IPS DF 6.9 (cell line): ENCODE results near the gene TGM4.

ENCODE experiments used
- DNase-seq: peaks from one replicate; pipeline ENCODE4 v3.0.0-alpha.2; 2013; ENCODE audit warnings: low read depth, low spot score
- H3K27ac ChIP-seq: one replicate; pipeline ENCODE4 v1.5.1; 2013; ENCODE audit warnings: low read length, control low read depth
- H3K27me3 ChIP-seq: 2 replicates; pipeline ENCODE4 v1.6.1; 2013; ENCODE audit warnings: mild to moderate bottlenecking, low read length; ENCODE audit not compliant: control insufficient read depth, insufficient read depth
- H3K36me3 ChIP-seq: 2 replicates; pipeline ENCODE4 v1.6.1; 2013; ENCODE audit warnings: low read length; ENCODE audit not compliant: control insufficient read depth, insufficient read depth
- H3K4me1 ChIP-seq: 2 replicates; pipeline ENCODE4 v1.6.1; 2013; ENCODE audit warnings: low read length; ENCODE audit not compliant: control insufficient read depth, insufficient read depth
- H3K4me3 ChIP-seq: 2 replicates; pipeline ENCODE4 v1.5.1; 2013; ENCODE audit warnings: mild to moderate bottlenecking, low read length
- H3K9me3 ChIP-seq: 2 replicates; pipeline ENCODE4 v1.6.1; 2013; ENCODE audit warnings: low read length, inconsistent platforms; ENCODE audit not compliant: control insufficient read depth, insufficient read depth
- WGBS: extraction: QIAGEN DNeasy Blood & Tissue Kit; methylation state at CpG from one replicate; pipeline ENCODE4 v1.1.7; 2013; ENCODE audit warnings: mixed read lengths, missing lambda C conversion rate; ENCODE audit not compliant: insufficient read length, insufficient coverage; 5-methylcytosine and 5-hydroxymethylcytosine counted together

The TGM4 gene

GRCh38 chr3:44950275-44950734 lies 75.9 kb downstream of the TGM4 start:
- Histone ChIP-seq H3K27me3 (no peaks in the 10 kb centered on the region), H3K36me3 (no peaks in the 10 kb centered on the region), H3K4me3 (no peak overlapping the region), H3K9me3 (no peaks in the 10 kb centered on the region), H3K27ac (no peak overlapping the region), H3K4me1 (no peaks in the 10 kb centered on the region)
- no CpG with 5 or more reads among the region's 2 CpGs for WGBS
- DNase-seq = no peak

- H3K9me3 ChIP-seq = no peaks in the 10 kb centered on the region
- H3K27me3 ChIP-seq = no peaks in the 10 kb centered on the region
- no peaks in the 10 kb centered on the region for H3K36me3 ChIP-seq
- WGBS = no CpG with 5 or more reads among the region's 3 CpGs
- H3K4me1 ChIP-seq = no peaks in the 10 kb centered on the region
- H3K4me3 ChIP-seq = no peak overlapping the region
- H3K27ac ChIP-seq = no peak overlapping the region
- no peak for DNase-seq
Measured at GRCh38 chr3:44952689-44953088, 78.3 kb downstream of the TGM4 start.

DNA sequence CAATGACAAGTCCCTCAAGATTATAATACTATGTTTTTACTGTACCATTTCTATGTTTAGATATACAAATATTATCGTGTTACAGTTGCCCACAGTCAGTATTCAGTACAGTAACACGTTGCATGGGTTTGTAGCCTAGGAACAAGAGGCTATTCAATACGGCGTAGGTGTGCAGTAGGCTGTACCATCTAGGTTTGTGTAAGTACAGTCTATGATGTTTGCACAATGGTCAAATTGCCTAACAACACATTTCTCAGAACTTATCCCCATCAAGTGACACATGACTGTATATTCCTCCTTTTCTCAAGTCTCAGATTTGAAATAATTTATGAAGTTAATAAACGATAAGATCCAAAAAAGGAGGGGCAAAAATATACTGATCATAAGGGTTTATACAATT lies 79.9 kb downstream of the TGM4 start:
- H3K4me3 ChIP-seq = no peak overlapping the region
- H3K4me1 ChIP-seq = no peaks in the 10 kb centered on the region
- H3K27ac ChIP-seq = no peak overlapping the region
- H3K9me3 ChIP-seq = no peaks in the 10 kb centered on the region
- no peaks in the 10 kb centered on the region for H3K27me3 ChIP-seq
- no peak for DNase-seq
- WGBS = no CpG with 5 or more reads among the region's 5 CpGs
- H3K36me3 ChIP-seq = peaks cover 7% of the 10 kb centered on the region; the same call in 1 of the 2 replicates

DNA sequence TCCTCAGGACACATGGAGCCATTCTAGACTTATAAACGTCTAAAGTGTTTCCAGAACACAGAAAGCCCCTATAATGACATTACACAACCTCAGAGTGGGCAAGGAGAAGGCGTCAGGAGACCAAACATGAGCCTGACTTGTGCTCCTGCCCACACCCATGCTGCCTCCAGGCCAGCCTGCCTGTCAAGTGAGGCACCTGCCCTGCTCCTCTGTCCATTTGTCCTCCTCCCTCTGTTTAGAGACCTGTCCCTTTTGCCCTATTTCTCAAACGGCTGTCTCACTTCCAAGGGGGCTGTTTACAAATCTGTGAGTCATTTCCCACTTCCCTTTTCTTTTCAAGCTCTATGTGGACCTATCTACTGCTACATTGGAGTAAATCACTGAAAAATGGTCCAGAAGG lies 80.6 kb downstream of the TGM4 start:
- H3K9me3 ChIP-seq = no peaks in the 10 kb centered on the region
- no peaks in the 10 kb centered on the region for H3K4me1 ChIP-seq
- H3K27me3 ChIP-seq = no peaks in the 10 kb centered on the region
- no CpG with 5 or more reads among the region's 3 CpGs for WGBS
- H3K4me3 ChIP-seq = no peak overlapping the region
- peaks cover 7% of the 10 kb centered on the region; the same call in 1 of the 2 replicates for H3K36me3 ChIP-seq
- DNase-seq = no peak
- no peak overlapping the region for H3K27ac ChIP-seq

DNA sequence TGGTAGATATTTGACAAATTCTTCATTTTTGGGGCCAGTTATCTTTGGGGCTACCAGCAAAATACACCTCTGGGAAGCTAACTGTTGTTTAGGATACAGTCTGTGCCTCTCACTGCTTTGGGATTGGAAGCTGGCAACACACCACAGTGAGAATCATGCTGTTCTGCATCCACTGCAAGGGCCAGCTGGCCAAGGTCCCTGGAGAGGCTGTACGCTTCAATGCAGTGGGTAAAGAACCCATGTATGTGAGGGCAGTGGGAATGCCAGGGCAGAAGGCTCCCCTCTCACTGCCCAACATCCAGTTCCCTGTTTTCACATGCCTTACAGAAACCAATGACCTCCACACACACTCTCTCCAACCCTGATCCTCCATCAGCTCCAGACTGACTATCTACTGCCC lies 81.5 kb downstream of the TGM4 start:
- H3K4me3 ChIP-seq = no peak overlapping the region
- H3K27me3 ChIP-seq = no peaks in the 10 kb centered on the region
- H3K9me3 ChIP-seq = no peaks in the 10 kb centered on the region
- H3K36me3 ChIP-seq = peaks cover 7% of the 10 kb centered on the region; the same call in 1 of the 2 replicates
- no peak overlapping the region for H3K27ac ChIP-seq
- H3K4me1 ChIP-seq = no peaks in the 10 kb centered on the region
- DNase-seq = no peak
- WGBS = no CpG with 5 or more reads among the region's 1 CpG

GRCh38 chr3:44957986-44958385 lies 83.6 kb downstream of the TGM4 start:
- Histone ChIP-seq H3K4me1 (no peaks in the 10 kb centered on the region), H3K27ac (no peak overlapping the region), H3K27me3 (no peaks in the 10 kb centered on the region), H3K36me3 (peaks cover 7% of the 10 kb centered on the region; the same call in 1 of the 2 replicates), H3K9me3 (no peaks in the 10 kb centered on the region), H3K4me3 (no peak overlapping the region)
- WGBS = no CpG with 5 or more reads among the region's 4 CpGs
- DNase-seq = no peak

DNA sequence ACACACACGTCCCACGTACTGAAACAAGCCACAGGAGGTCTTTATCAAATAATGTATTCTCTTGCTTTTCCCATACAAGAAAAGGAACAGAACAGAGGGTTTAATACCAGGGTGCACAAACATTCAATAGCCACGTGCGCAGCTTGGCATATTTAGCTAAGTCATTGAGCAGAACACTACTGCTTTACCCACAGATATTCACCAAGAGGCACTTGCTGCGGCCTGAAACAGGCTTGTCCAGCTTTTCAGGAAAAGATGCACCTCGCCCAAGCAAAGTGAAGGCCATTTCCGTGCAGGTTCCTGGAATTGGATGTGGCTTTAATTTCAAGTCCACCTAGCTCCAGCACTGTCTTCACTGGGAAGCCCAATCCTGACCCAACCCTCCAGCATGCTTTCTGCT lies 84.0 kb downstream of the TGM4 start:
- Histone ChIP-seq H3K36me3 (peaks cover 7% of the 10 kb centered on the region; the same call in 1 of the 2 replicates), H3K27me3 (no peaks in the 10 kb centered on the region), H3K27ac (no peak overlapping the region), H3K4me3 (no peak overlapping the region), H3K4me1 (no peaks in the 10 kb centered on the region), H3K9me3 (no peaks in the 10 kb centered on the region)
- no peak for DNase-seq
- no CpG with 5 or more reads among the region's 7 CpGs for WGBS

DNA sequence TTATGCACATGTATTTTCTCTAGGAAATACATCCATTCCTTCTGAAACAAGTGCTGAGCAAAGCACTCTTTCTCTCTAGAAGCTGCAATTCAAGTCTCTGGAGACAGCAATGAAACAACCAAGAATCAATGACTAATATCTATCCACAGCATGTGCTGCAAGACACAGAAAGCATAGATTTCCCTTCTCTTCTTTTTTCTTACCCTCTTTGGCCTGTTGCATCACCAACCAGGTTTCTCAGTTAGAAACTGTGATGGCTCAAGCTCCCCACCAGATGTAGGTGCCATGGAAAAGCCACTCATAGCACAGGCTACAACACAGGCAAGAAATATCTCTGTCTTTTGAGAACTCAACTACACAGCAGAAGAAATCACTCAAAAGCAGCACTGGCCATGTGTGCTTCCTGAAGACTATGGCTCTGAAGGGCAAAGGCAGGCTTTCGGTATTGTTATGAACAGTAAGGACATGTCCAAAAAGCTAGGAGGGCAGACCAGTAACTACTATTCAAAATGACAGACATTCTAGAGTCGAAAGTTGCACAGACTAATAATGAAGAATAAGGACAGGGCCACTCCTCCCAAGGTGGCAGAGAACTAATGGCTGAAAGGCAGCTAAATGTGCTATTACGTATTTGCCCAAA lies 86.1 kb downstream of the TGM4 start:
- Histone ChIP-seq H3K9me3 (no peaks in the 10 kb centered on the region), H3K4me1 (no peaks in the 10 kb centered on the region), H3K27me3 (no peaks in the 10 kb centered on the region; the same call in 1 of the 2 replicates), H3K27ac (no peak overlapping the region), H3K36me3 (peaks cover 7% of the 10 kb centered on the region; the same call in 1 of the 2 replicates), H3K4me3 (no peak overlapping the region)
- DNase-seq = no peak
- no CpG with 5 or more reads among the region's 3 CpGs for WGBS

DNA sequence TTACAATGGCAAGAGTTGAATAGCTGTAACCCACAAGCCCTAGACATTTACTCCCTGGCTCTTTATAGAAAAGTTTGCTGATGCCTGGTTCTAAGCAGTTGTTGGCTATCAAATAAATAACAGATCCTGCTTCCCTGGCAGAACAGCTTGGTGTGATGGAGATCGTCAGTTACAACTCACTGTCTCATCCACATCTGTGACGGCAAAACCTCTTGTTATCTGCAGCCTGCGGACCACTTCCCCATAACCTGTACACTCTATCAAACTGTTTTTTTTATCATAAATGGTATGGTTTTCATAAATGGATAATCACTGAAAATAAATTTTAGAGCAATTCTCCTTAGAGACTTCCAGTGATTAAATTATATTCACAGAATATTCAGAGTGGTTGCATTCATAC lies 87.5 kb downstream of the TGM4 start:
- Histone ChIP-seq H3K9me3 (no peaks in the 10 kb centered on the region), H3K27ac (no peak overlapping the region), H3K4me1 (no peaks in the 10 kb centered on the region), H3K27me3 (no peaks in the 10 kb centered on the region; the same call in 1 of the 2 replicates), H3K36me3 (peaks cover 7% of the 10 kb centered on the region; the same call in 1 of the 2 replicates), H3K4me3 (no peak overlapping the region)
- no CpG with 5 or more reads among the region's 3 CpGs for WGBS
- DNase-seq = no peak

DNA sequence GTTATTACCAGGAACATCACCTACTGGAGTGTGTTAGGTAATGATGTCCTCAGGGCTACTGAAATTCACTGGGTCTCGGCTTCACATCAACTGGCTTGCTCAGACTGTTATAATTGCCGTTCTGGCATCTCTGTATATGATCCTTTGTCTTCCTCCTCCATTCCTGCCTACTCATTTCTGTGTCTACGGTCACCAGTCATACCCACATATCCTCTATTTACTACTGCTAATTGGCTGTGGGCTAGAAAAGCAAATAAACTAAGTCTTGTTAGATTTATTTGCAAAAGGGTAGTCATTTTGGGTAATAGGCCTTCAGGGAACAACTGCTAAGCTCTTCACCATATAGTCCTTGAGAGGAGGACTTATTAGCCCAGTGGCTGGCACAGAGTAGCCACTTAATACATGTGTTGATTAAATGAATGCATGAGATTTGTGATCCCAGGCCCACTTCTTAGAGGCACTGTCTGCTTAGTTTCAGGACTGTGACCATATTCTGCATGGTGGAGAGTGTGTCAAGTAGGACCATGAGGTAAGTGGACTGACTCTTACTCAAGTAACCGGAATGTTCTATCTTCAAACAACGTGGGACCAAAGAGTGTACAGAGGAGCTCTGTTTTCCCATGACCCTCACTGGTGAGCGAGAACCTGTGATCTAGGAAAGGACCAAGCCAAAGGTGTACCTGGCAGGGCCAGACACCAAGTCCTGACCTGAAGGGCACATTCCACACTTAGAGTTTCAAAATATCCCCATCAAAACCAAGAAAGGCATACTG lies 88.4 kb downstream of the TGM4 start:
- Histone ChIP-seq H3K4me3 (no peak overlapping the region), H3K36me3 (peaks cover 7% of the 10 kb centered on the region; the same call in 1 of the 2 replicates), H3K27ac (no peak overlapping the region), H3K27me3 (no peaks in the 10 kb centered on the region; the same call in 1 of the 2 replicates), H3K4me1 (no peaks in the 10 kb centered on the region), H3K9me3 (no peaks in the 10 kb centered on the region)
- DNase-seq = no peak
- WGBS = no CpG with 5 or more reads among the region's 6 CpGs
